ENCODE results near the gene OTOR. TPM values are rescaled to one million over a fixed set of nuclear protein-coding genes. Genes with fewer than 3 reads are reported as not detected.

OTOR gene
- total RNA-seq, 5 donors from 2014 or later (not counting 1 experiment from before 2014, with no cell fraction given), result not detected

GRCh38 chr20:16709017-16709416 is 39.1 kb upstream of the OTOR start:
- peaks cover 20 to 22% of the 10 kb centered on the region in 2 experiments for H3K4me1 ChIP-seq (ENCODE audit: control insufficient read depth in 1 of 2, extremely low read depth in 1 of 2, insufficient read depth in 2 of 2, low read length in 2 of 2)
- Mint-ChIP-seq H3K9me3 (peaks cover 0 to 7% (median 0%) of the 10 kb centered on the region in 3 donors), H3K27ac (peak overlapping the region in 1 of 2 donors; percentile 39), H3K27me3 (peaks cover 8 to 15% of the 10 kb centered on the region in 2 donors), H3K4me3 (peak overlapping the region in 2 of 3 donors; percentile 13 to 69), H3K4me1 (peaks cover 39 to 41% (median 40%) of the 10 kb centered on the region in 3 donors), H3K36me3 (peaks cover 6% of the 10 kb centered on the region)
- ChIA-PET POLR2A (interaction anchor here in 1 of 2 donors (0.7 kb wide), 1 partner anchor 874 kb away, joined by 3 read pairs; no protein-coding TSS in a partner anchor), CTCF (no interaction called here)
- no peak overlapping the region for H3K27ac ChIP-seq (ENCODE audit: low read length)
- no peaks in the 10 kb centered on the region for H3K36me3 ChIP-seq (ENCODE audit: control insufficient read depth in 2 of 2, extremely low read depth in 1 of 2, insufficient read depth in 1 of 2, low read length in 1 of 2)
- peaks cover 2 to 4% of the 10 kb centered on the region in 2 experiments for H3K27me3 ChIP-seq (replicated peaks in 1 of 2; ENCODE audit: control insufficient read depth in 2 of 2, extremely low read depth in 1 of 2, insufficient read depth in 2 of 2, low read length in 1 of 2)
- no peaks in the 10 kb centered on the region for H3K9me3 ChIP-seq
- DNase-seq, result peak in 4 of 35 experiments; percentile 4 to 55 (median 12)
- peak; percentile 80 to 97 (median 92) for ATAC-seq (replicated peaks in 1 of 4)
- H3K4me3 ChIP-seq (ENCODE audit: control insufficient read depth in 1 of 2, extremely low read depth in 1 of 2, low read length in 1 of 2), result no peak overlapping the region

GRCh38 chr20:16710781-16711180 is 37.4 kb upstream of the OTOR start:
- ATAC-seq (replicated peaks in 1 of 4) (no peak), DNase-seq (no peak)
- no peaks in the 10 kb centered on the region for H3K9me3 Mint-ChIP-seq
- Histone ChIP-seq H3K27ac (ENCODE audit: low read length) (no peak overlapping the region), H3K27me3 (replicated peaks in 1 of 2; ENCODE audit: control insufficient read depth in 2 of 2, extremely low read depth in 1 of 2, insufficient read depth in 2 of 2, low read length in 1 of 2) (peaks cover 2 to 4% of the 10 kb centered on the region in 2 experiments), H3K4me1 (ENCODE audit: control insufficient read depth in 1 of 2, extremely low read depth in 1 of 2, insufficient read depth in 2 of 2, low read length in 2 of 2) (peaks cover 20 to 22% of the 10 kb centered on the region in 2 experiments), H3K4me3 (ENCODE audit: control insufficient read depth in 1 of 2, extremely low read depth in 1 of 2, low read length in 1 of 2) (no peak overlapping the region), H3K36me3 (ENCODE audit: control insufficient read depth in 2 of 2, extremely low read depth in 1 of 2, insufficient read depth in 1 of 2, low read length in 1 of 2) (no peaks in the 10 kb centered on the region), H3K9me3 (no peaks in the 10 kb centered on the region)
- peaks cover 39 to 41% (median 40%) of the 10 kb centered on the region in 3 donors for H3K4me1 Mint-ChIP-seq
- 100% methylated on average over 3 of the region's 3 CpGs for WGBS (ENCODE audit: insufficient coverage)
- H3K27ac Mint-ChIP-seq, result no peak overlapping the region
- H3K4me3 Mint-ChIP-seq, result no peak overlapping the region
- peaks cover 9 to 23% of the 10 kb centered on the region in 2 donors for H3K27me3 Mint-ChIP-seq
- ChIA-PET POLR2A (interaction anchor here in 1 of 2 donors (0.6 kb wide), 1 partner anchor 28 kb away, joined by 10 read pairs; no protein-coding TSS in a partner anchor), CTCF (no interaction called here)
- no peaks in the 10 kb centered on the region for H3K36me3 Mint-ChIP-seq

DNA sequence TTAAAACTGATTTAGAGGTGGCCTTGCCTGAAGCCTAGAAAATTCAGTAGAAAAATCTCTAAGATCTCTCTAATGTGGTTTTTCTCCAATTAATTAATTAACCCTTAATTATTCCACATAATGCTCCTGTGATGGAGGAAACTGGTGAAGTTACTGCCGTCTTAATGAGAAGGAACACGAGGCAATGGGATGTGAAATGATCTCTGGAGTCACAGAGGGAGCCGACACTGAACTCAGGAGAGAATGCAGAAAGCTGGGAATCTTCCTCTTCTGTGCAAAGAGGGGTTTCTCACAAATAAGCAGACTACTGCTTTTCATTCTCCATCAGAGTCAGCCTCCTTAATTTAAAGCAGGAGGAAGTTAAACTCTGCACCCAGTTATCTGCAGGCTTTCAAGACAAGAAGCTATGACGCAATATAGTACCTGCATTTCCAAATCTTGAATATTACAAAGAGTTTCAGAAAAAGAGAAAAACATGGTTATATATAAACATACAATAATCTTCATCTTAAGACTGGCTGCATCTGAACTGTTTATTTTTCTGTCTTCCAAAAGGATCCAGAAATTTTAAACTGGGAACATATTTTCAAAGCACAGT is 36.4 kb upstream of the OTOR start:
- Mint-ChIP-seq H3K36me3 (no peaks in the 10 kb centered on the region), H3K27ac (no peak overlapping the region), H3K27me3 (peaks cover 12 to 28% of the 10 kb centered on the region in 2 donors), H3K4me1 (peaks cover 35 to 37% (median 36%) of the 10 kb centered on the region in 3 donors), H3K9me3 (no peaks in the 10 kb centered on the region), H3K4me3 (no peak overlapping the region)
- Histone ChIP-seq H3K9me3 (no peaks in the 10 kb centered on the region), H3K27ac (ENCODE audit: low read length) (no peak overlapping the region), H3K4me1 (ENCODE audit: control insufficient read depth in 1 of 2, extremely low read depth in 1 of 2, insufficient read depth in 2 of 2, low read length in 2 of 2) (peaks cover 20 to 22% of the 10 kb centered on the region in 2 experiments), H3K4me3 (ENCODE audit: control insufficient read depth in 1 of 2, extremely low read depth in 1 of 2, low read length in 1 of 2) (no peak overlapping the region), H3K27me3 (replicated peaks in 1 of 2; ENCODE audit: control insufficient read depth in 2 of 2, extremely low read depth in 1 of 2, insufficient read depth in 2 of 2, low read length in 1 of 2) (peaks cover 2 to 3% of the 10 kb centered on the region in 2 experiments), H3K36me3 (ENCODE audit: control insufficient read depth in 2 of 2, extremely low read depth in 1 of 2, insufficient read depth in 1 of 2, low read length in 1 of 2) (no peaks in the 10 kb centered on the region)
- POLR2A ChIA-PET, result no interaction called here
- CTCF ChIA-PET, result no interaction called here
- ATAC-seq (replicated peaks in 1 of 4) (no peak), DNase-seq (no peak)
- no CpG with 5 or more reads among the region's 4 CpGs for WGBS (ENCODE audit: insufficient coverage)

GRCh38 chr20:16712511-16712947 is 35.6 kb upstream of the OTOR start:
- ChIA-PET POLR2A (no interaction called here), CTCF (no interaction called here)
- WGBS (ENCODE audit: insufficient coverage), result 80% methylated on average over 3 of the region's 6 CpGs
- Mint-ChIP-seq H3K4me1 (peaks cover 29 to 32% (median 32%) of the 10 kb centered on the region in 3 donors), H3K27me3 (peaks cover 12 to 28% of the 10 kb centered on the region in 2 donors), H3K9me3 (no peaks in the 10 kb centered on the region), H3K27ac (no peak overlapping the region), H3K4me3 (no peak overlapping the region), H3K36me3 (no peaks in the 10 kb centered on the region)
- H3K4me1 ChIP-seq (ENCODE audit: control insufficient read depth in 1 of 2, extremely low read depth in 1 of 2, insufficient read depth in 2 of 2, low read length in 2 of 2), result peaks cover 20 to 21% of the 10 kb centered on the region in 2 experiments
- no peak overlapping the region for H3K4me3 ChIP-seq (ENCODE audit: control insufficient read depth in 1 of 2, extremely low read depth in 1 of 2, low read length in 1 of 2)
- peaks cover 2 to 3% of the 10 kb centered on the region in 2 experiments for H3K27me3 ChIP-seq (replicated peaks in 1 of 2; ENCODE audit: control insufficient read depth in 2 of 2, extremely low read depth in 1 of 2, insufficient read depth in 2 of 2, low read length in 1 of 2)
- H3K9me3 ChIP-seq, result no peaks in the 10 kb centered on the region
- DNase-seq (no peak), ATAC-seq (replicated peaks in 1 of 4) (no peak)
- no peak overlapping the region for H3K27ac ChIP-seq (ENCODE audit: low read length)
- no peaks in the 10 kb centered on the region for H3K36me3 ChIP-seq (ENCODE audit: control insufficient read depth in 2 of 2, extremely low read depth in 1 of 2, insufficient read depth in 1 of 2, low read length in 1 of 2)

GRCh38 chr20:16713066-16713465 is 35.1 kb upstream of the OTOR start:
- no peak overlapping the region for H3K27ac Mint-ChIP-seq
- Histone ChIP-seq H3K27ac (ENCODE audit: low read length) (no peak overlapping the region), H3K9me3 (no peaks in the 10 kb centered on the region), H3K4me3 (ENCODE audit: control insufficient read depth in 1 of 2, extremely low read depth in 1 of 2, low read length in 1 of 2) (no peak overlapping the region), H3K4me1 (ENCODE audit: control insufficient read depth in 1 of 2, extremely low read depth in 1 of 2, insufficient read depth in 2 of 2, low read length in 2 of 2) (peaks cover 15 to 17% of the 10 kb centered on the region in 2 experiments), H3K36me3 (ENCODE audit: control insufficient read depth in 2 of 2, extremely low read depth in 1 of 2, insufficient read depth in 1 of 2, low read length in 1 of 2) (no peaks in the 10 kb centered on the region), H3K27me3 (replicated peaks in 1 of 2; ENCODE audit: control insufficient read depth in 2 of 2, extremely low read depth in 1 of 2, insufficient read depth in 2 of 2, low read length in 1 of 2) (peaks cover 2 to 3% of the 10 kb centered on the region in 2 experiments)
- no peak for DNase-seq
- no peaks in the 10 kb centered on the region for H3K36me3 Mint-ChIP-seq
- peaks cover 12 to 28% of the 10 kb centered on the region in 2 donors for H3K27me3 Mint-ChIP-seq
- H3K9me3 Mint-ChIP-seq, result no peaks in the 10 kb centered on the region
- ATAC-seq (replicated peaks in 1 of 4), result no peak
- H3K4me3 Mint-ChIP-seq, result no peak overlapping the region
- ChIA-PET CTCF (no interaction called here), POLR2A (no interaction called here)
- peaks cover 24 to 27% (median 26%) of the 10 kb centered on the region in 3 donors for H3K4me1 Mint-ChIP-seq

- no peak overlapping the region for H3K4me3 Mint-ChIP-seq
- WGBS (ENCODE audit: insufficient coverage), result 71% methylated on average over 2 of the region's 5 CpGs
- Histone ChIP-seq H3K36me3 (ENCODE audit: control insufficient read depth in 2 of 2, extremely low read depth in 1 of 2, insufficient read depth in 1 of 2, low read length in 1 of 2) (no peaks in the 10 kb centered on the region), H3K4me3 (ENCODE audit: control insufficient read depth in 1 of 2, extremely low read depth in 1 of 2, low read length in 1 of 2) (no peak overlapping the region), H3K27me3 (replicated peaks in 1 of 2; ENCODE audit: control insufficient read depth in 2 of 2, extremely low read depth in 1 of 2, insufficient read depth in 2 of 2, low read length in 1 of 2) (peaks cover 2 to 3% of the 10 kb centered on the region in 2 experiments), H3K9me3 (no peaks in the 10 kb centered on the region), H3K4me1 (ENCODE audit: control insufficient read depth in 1 of 2, extremely low read depth in 1 of 2, insufficient read depth in 2 of 2, low read length in 2 of 2) (peaks cover 6 to 7% of the 10 kb centered on the region in 2 experiments), H3K27ac (ENCODE audit: low read length) (no peak overlapping the region)
- POLR2A ChIA-PET, result interaction anchor here in 1 of 2 donors (0.8 kb wide), 1 partner anchor 19 kb away, joined by 3 read pairs; no protein-coding TSS in a partner anchor
- no peaks in the 10 kb centered on the region for H3K36me3 Mint-ChIP-seq
- H3K4me1 Mint-ChIP-seq, result peaks cover 12 to 15% (median 15%) of the 10 kb centered on the region in 3 donors
- no peak overlapping the region for H3K27ac Mint-ChIP-seq
- peaks cover 19 to 35% of the 10 kb centered on the region in 2 donors for H3K27me3 Mint-ChIP-seq
- H3K9me3 Mint-ChIP-seq, result no peaks in the 10 kb centered on the region
- CTCF ChIA-PET, result no interaction called here
- ATAC-seq (replicated peaks in 1 of 4), result no peak
- DNase-seq, result no peak
These were observed 33.9 kb upstream of the OTOR start for GRCh38 chr20:16714242-16714641.

Data from T-cell (primary cell).